WTC11 (cell line): ENCODE measurements around the gene CFAP299. TPM values are rescaled to one million over a fixed set of nuclear protein-coding genes. Genes with fewer than 3 reads are reported as not detected.

Experiments used
- ATAC-seq: fragments of 200-7000 bp; cut with Tn5 transposase; 2 replicates; pipeline ENCODE4 v1.10.0; 2021; ENCODE audit warnings: mild to moderate bottlenecking, moderate library complexity
- CTCF ChIA-PET: fragments of 300-600 bp; sonication (Branson Sonifier 250); formaldehyde crosslinking; loops from one replicate; lab custom pipeline; 2021; ENCODE audit warnings: antibody characterized with exemption; lab: Charles Lee
- POLR2A ChIA-PET: fragments of 350-600 bp; sonication (Branson Sonifier 250); formaldehyde crosslinking; loops from one replicate; lab custom pipeline; 2021; ENCODE audit warnings: antibody characterized with exemption; lab: Charles Lee
- DNase-seq: peaks from one replicate; pipeline ENCODE4 v3.0.0; 2021; ENCODE audit warnings: low spot score
- H3K27ac Mint-ChIP-seq: 2 replicates; pipeline ENCODE4 v1.8.0; 2021; ENCODE audit warnings: mixed read lengths
- H3K27me3 Mint-ChIP-seq: 2 replicates; pipeline ENCODE4 v1.8.0; 2021; ENCODE audit warnings: low read depth, mild to moderate bottlenecking, moderate library complexity, mixed read lengths
- H3K36me3 Mint-ChIP-seq: 2 replicates; pipeline ENCODE4 v1.8.0; 2021; ENCODE audit warnings: mixed read lengths
- H3K4me1 Mint-ChIP-seq: 2 replicates; pipeline ENCODE4 v1.8.0; 2022; ENCODE audit warnings: mixed read lengths
- H3K4me3 Mint-ChIP-seq: 2 replicates; pipeline ENCODE4 v1.8.0; 2021; ENCODE audit warnings: mild to moderate bottlenecking, moderate library complexity, mixed read lengths
- H3K9me3 Mint-ChIP-seq: 2 replicates; pipeline ENCODE4 v1.8.0; 2021; ENCODE audit warnings: mixed read lengths
- ELF4 ChIP-seq: sonication (generic); formaldehyde crosslinking; IDR thresholded peaks from 2 replicates; pipeline ENCODE4 v1.8.1; 2022; ENCODE audit warnings: low read depth, mild to moderate bottlenecking, moderate library complexity, missing genetic modification reagents
- GRHL2 ChIP-seq: fragments of 250-450 bp; sonication (Bioruptor Pico); IDR thresholded peaks from 2 replicates; pipeline ENCODE4 v1.8.0; 2022; ENCODE audit warnings: mild to moderate bottlenecking, moderate library complexity; ENCODE audit not compliant: insufficient replicate concordance, severe bottlenecking
- HMGA2 ChIP-seq: fragments of 250-450 bp; sonication (Bioruptor Pico); IDR thresholded peaks from 2 replicates; pipeline ENCODE4 v1.4.0; 2021; ENCODE audit warnings: mild to moderate bottlenecking, moderate library complexity
- IRF2 ChIP-seq: sonication (generic); formaldehyde crosslinking; IDR thresholded peaks from 2 replicates; pipeline ENCODE4 v1.8.0; 2022; ENCODE audit warnings: low read depth, missing genetic modification reagents, borderline replicate concordance
- MXD4 ChIP-seq: fragments of 250-450 bp; sonication (Bioruptor Pico); IDR thresholded peaks from 2 replicates; pipeline ENCODE4 v1.8.0; 2021; ENCODE audit warnings: mild to moderate bottlenecking, moderate library complexity, borderline replicate concordance
- NFATC4 ChIP-seq: fragments of 250-450 bp; sonication (Bioruptor Pico); IDR thresholded peaks from 2 replicates; pipeline ENCODE4 v1.9.0; 2021; ENCODE audit warnings: mild to moderate bottlenecking
- NR1H2 ChIP-seq: sonication (generic); formaldehyde crosslinking; IDR thresholded peaks from 2 replicates; pipeline ENCODE4 v1.9.0; 2021; ENCODE audit warnings: mild to moderate bottlenecking, moderate library complexity, missing genetic modification reagents
- OVOL2 ChIP-seq: fragments of 250-450 bp; sonication (Bioruptor Pico); IDR thresholded peaks from 2 replicates; pipeline ENCODE4 v1.9.0; 2021; ENCODE audit warnings: mild to moderate bottlenecking, borderline replicate concordance
- PREB ChIP-seq: sonication (generic); formaldehyde crosslinking; IDR thresholded peaks from 2 replicates; pipeline ENCODE4 v1.8.1; 2022; ENCODE audit warnings: mild to moderate bottlenecking, missing genetic modification reagents, moderate library complexity, borderline replicate concordance
- SMAD3 ChIP-seq: sonication (generic); formaldehyde crosslinking; IDR thresholded peaks from 2 replicates; pipeline ENCODE4 v1.8.0; 2022; ENCODE audit warnings: missing genetic modification reagents, mild to moderate bottlenecking, borderline replicate concordance
- SMAD4 ChIP-seq: sonication (generic); formaldehyde crosslinking; IDR thresholded peaks from 2 replicates; pipeline ENCODE4 v1.8.0; 2022; ENCODE audit warnings: mild to moderate bottlenecking, missing genetic modification reagents
- TEAD4 ChIP-seq: sonication (generic); formaldehyde crosslinking; IDR thresholded peaks from 2 replicates; pipeline ENCODE4 v1.8.0; 2022; ENCODE audit warnings: mild to moderate bottlenecking, missing genetic modification reagents
- ZNF138 ChIP-seq: sonication (generic); formaldehyde crosslinking; conservative IDR thresholded peaks from 2 replicates; pipeline ENCODE4 v1.8.1; 2022; ENCODE audit warnings: mild to moderate bottlenecking, moderate library complexity, missing genetic modification reagents
- ZNF219 ChIP-seq: sonication (generic); formaldehyde crosslinking; IDR thresholded peaks from 2 replicates; pipeline ENCODE4 v1.8.0; 2023; ENCODE audit warnings: missing genetic modification reagents, mild to moderate bottlenecking, borderline replicate concordance
- ZNF232 ChIP-seq: sonication (generic); formaldehyde crosslinking; IDR thresholded peaks from 2 replicates; pipeline ENCODE4 v1.8.0; 2022; ENCODE audit warnings: mild to moderate bottlenecking, missing genetic modification reagents
- ZNF416 ChIP-seq: fragments of 250-450 bp; sonication (Bioruptor Pico); IDR thresholded peaks from 2 replicates; pipeline ENCODE4 v1.9.0; 2021; ENCODE audit warnings: mild to moderate bottlenecking, inconsistent platforms
- total RNA-seq: library from RNA; stranded (reverse); gene quantifications from 3 replicates; pipeline ENCODE4 v1.2.3, GENCODE V29; 2021
- TF ChIP-seq, protein P1 (sequence below): fragments of 250-450 bp; sonication (Bioruptor Pico); IDR thresholded peaks from 2 replicates; pipeline ENCODE4 v1.9.0; 2021; ENCODE audit warnings: moderate library complexity, mild to moderate bottlenecking, inconsistent platforms, borderline replicate concordance
- TF ChIP-seq, protein P2 (sequence below): fragments of 250-450 bp; sonication (Bioruptor Pico); conservative IDR thresholded peaks from 2 replicates; pipeline ENCODE4 v1.9.0; 2021; ENCODE audit warnings: mild to moderate bottlenecking
- TF ChIP-seq, protein P3 (sequence below): sonication (generic); formaldehyde crosslinking; conservative IDR thresholded peaks from 2 replicates; pipeline ENCODE4 v1.8.1; 2023; ENCODE audit warnings: mild to moderate bottlenecking, low read depth, missing genetic modification reagents, moderate library complexity
- TF ChIP-seq, protein P4 (sequence below): fragments of 250-450 bp; sonication (Bioruptor Pico); IDR thresholded peaks from 2 replicates; pipeline ENCODE4 v1.8.0; 2021; ENCODE audit warnings: mild to moderate bottlenecking
- TF ChIP-seq, protein P5 (sequence below): sonication (generic); formaldehyde crosslinking; IDR thresholded peaks from 2 replicates; pipeline ENCODE4 v1.8.1; 2022; ENCODE audit warnings: missing genetic modification reagents, borderline replicate concordance

Gene CFAP299
- total RNA-seq, 1 experiment from 2014 or later: not detected

DNA sequence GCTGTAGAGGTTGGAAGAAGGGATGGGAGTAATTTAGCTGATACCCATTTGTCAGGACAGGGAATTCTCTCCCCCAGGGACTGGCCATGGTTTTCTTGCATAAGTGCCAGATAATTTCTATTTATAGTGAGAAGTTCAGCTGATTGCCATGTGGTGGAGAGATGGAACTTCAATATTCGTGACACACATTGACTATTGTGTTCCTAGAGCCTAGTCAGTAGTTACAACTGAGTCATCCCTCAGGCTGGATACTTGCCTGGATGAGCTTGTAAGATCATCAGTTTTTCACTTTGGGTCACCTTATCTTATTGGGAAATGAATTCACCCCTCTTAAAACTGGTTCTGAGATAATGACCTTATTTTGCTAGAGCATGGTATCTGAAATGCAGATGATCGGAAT, 32.2 kb downstream of the CFAP299 start:
- POLR2A ChIA-PET: no interaction called here
- DNase-seq: no peak
- H3K27me3 Mint-ChIP-seq: no peaks in the 10 kb centered on the region; the same call in 1 of the 2 replicates
- no peak overlapping the region for H3K27ac Mint-ChIP-seq
- ATAC-seq: no peak
- peaks cover 46% of the 10 kb centered on the region for H3K9me3 Mint-ChIP-seq
- no peak for TF ChIP-seq SMAD3
- no peak overlapping the region for H3K4me3 Mint-ChIP-seq
- H3K4me1 Mint-ChIP-seq: peaks cover 6% of the 10 kb centered on the region
- peaks cover 35% of the 10 kb centered on the region for H3K36me3 Mint-ChIP-seq
- CTCF ChIA-PET: interaction anchor here (0.9 kb wide), 1 partner anchor 672 kb away, joined by 3 read pairs; no protein-coding TSS in a partner anchor

DNA sequence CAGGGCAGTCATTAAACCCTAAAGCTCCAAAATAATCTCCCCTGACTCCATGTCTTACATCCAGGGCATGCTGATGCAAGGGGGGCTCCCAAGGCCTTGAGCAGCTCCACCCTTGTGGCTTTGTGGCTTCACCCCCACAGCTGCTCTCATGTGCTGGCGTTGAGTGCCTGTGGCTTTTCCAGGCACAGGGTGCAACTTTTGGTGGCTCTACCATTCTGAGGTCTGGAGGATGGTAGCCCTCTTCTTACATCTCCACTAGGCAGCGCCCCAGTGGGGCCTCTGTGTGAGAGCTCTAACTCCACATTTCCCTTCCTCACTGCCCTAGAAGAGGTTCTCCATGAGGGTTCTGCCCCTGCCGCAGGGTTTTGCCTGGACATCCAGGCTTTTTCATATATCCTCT, 35.1 kb downstream of the CFAP299 start:
- Mint-ChIP-seq H3K36me3 (peaks cover 36% of the 10 kb centered on the region), H3K27me3 (no peaks in the 10 kb centered on the region; the same call in 1 of the 2 replicates), H3K4me1 (peaks cover 6% of the 10 kb centered on the region), H3K9me3 (peaks cover 65% of the 10 kb centered on the region), H3K4me3 (no peak overlapping the region), H3K27ac (no peak overlapping the region)
- DNase-seq: no peak
- CTCF ChIA-PET: interaction anchor here (0.6 kb wide), 1 partner anchor 284 kb away, joined by 3 read pairs; no protein-coding TSS in a partner anchor
- TF ChIP-seq NR1H2 (CRISPR knock-in tag) (no peak), NFATC4 (no peak), MXD4 (CRISPR knock-in tag) (no peak), IRF2 (CRISPR knock-in tag) (no peak), PREB (CRISPR knock-in tag) (no peak), ZNF219 (CRISPR knock-in tag) (no peak), TEAD4 (CRISPR knock-in tag) (no peak), ZNF138 (CRISPR knock-in tag) (no peak), ZNF232 (CRISPR knock-in tag) (no peak), ZNF416 (CRISPR knock-in tag) (no peak), ELF4 (CRISPR knock-in tag) (no peak), GRHL2 (CRISPR knock-in tag) (no peak), HMGA2 (CRISPR knock-in tag) (no peak), OVOL2 (no peak), SMAD4 (no peak)
- TF ChIP-seq, protein P1, sequence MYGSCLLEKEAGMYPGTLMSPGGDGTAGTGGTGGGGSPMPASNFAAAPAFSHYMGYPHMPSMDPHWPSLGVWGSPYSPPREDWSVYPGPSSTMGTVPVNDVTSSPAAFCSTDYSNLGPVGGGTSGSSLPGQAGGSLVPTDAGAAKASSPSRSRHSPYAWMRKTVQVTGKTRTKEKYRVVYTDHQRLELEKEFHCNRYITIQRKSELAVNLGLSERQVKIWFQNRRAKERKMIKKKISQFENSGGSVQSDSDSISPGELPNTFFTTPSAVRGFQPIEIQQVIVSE (CRISPR knock-in tag): no peak
- TF ChIP-seq, protein P2, sequence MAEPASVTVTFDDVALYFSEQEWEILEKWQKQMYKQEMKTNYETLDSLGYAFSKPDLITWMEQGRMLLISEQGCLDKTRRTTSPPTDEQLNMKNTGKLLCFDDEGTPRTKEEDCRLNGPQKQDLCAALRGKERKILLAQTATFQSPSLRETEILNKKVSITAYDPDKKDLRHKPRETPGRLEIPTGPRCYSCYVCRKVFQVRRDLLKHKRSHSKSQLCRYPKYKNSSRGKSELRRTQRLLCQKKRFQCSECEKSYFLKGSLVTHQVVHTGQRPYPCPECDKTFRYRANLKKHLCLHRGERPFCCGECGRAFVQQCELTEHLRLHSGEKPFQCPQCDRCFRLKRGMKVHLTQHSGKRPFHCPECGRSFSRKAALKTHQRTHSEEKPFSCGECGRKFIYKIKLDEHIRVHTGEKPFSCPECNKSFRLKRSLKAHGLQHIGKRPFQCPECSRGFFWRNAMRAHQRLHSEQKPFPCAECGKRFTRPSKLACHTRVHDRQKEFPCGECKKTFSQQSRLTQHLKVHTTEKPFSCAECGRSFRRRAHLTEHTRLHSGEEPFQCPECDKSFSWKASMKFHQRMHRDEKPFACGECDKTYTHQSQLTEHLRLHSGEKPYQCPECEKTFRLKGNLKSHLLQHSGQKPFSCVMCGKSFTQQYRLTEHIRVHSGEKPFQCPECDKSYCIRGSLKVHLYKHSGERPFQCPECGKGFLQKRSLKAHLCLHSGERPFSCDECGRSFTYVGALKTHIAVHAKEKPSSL: no peak
- TF ChIP-seq, protein P3, sequence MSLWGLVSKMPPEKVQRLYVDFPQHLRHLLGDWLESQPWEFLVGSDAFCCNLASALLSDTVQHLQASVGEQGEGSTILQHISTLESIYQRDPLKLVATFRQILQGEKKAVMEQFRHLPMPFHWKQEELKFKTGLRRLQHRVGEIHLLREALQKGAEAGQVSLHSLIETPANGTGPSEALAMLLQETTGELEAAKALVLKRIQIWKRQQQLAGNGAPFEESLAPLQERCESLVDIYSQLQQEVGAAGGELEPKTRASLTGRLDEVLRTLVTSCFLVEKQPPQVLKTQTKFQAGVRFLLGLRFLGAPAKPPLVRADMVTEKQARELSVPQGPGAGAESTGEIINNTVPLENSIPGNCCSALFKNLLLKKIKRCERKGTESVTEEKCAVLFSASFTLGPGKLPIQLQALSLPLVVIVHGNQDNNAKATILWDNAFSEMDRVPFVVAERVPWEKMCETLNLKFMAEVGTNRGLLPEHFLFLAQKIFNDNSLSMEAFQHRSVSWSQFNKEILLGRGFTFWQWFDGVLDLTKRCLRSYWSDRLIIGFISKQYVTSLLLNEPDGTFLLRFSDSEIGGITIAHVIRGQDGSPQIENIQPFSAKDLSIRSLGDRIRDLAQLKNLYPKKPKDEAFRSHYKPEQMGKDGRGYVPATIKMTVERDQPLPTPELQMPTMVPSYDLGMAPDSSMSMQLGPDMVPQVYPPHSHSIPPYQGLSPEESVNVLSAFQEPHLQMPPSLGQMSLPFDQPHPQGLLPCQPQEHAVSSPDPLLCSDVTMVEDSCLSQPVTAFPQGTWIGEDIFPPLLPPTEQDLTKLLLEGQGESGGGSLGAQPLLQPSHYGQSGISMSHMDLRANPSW: no peak
- TF ChIP-seq, protein P4, sequence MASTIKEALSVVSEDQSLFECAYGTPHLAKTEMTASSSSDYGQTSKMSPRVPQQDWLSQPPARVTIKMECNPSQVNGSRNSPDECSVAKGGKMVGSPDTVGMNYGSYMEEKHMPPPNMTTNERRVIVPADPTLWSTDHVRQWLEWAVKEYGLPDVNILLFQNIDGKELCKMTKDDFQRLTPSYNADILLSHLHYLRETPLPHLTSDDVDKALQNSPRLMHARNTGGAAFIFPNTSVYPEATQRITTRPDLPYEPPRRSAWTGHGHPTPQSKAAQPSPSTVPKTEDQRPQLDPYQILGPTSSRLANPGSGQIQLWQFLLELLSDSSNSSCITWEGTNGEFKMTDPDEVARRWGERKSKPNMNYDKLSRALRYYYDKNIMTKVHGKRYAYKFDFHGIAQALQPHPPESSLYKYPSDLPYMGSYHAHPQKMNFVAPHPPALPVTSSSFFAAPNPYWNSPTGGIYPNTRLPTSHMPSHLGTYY: no peak
- TF ChIP-seq, protein P5, sequence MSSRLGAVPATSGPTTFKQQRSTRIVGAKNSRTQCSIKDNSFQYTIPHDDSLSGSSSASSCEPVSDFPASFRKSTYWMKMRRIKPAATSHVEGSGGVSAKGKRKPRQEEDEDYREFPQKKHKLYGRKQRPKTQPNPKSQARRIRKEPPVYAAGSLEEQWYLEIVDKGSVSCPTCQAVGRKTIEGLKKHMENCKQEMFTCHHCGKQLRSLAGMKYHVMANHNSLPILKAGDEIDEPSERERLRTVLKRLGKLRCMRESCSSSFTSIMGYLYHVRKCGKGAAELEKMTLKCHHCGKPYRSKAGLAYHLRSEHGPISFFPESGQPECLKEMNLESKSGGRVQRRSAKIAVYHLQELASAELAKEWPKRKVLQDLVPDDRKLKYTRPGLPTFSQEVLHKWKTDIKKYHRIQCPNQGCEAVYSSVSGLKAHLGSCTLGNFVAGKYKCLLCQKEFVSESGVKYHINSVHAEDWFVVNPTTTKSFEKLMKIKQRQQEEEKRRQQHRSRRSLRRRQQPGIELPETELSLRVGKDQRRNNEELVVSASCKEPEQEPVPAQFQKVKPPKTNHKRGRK (CRISPR knock-in tag): no peak
- POLR2A ChIA-PET: no interaction called here
- ATAC-seq: no peak
